H1 (cell line): ENCODE measurements around the gene GALNT2. TPM values are rescaled to one million over a fixed set of nuclear protein-coding genes. Genes with fewer than 3 reads are reported as not detected.
A peak's percentile ranks its signal among the peaks of the same experiment; 100 is the strongest.

Source experiments
- CTCF ChIA-PET: fragments of 300-600 bp; sonication (Branson Sonifier 250); formaldehyde crosslinking; loops from one replicate; lab custom pipeline; 2021; ENCODE audit not compliant: partially characterized antibody; lab: Charles Lee
- POLR2A ChIA-PET: fragments of 300-600 bp; sonication (Branson Sonifier 250); formaldehyde crosslinking; loops from one replicate; lab custom pipeline; 2021; ENCODE audit warnings: inconsistent platforms; ENCODE audit not compliant: partially characterized antibody; lab: Charles Lee
- DNase-seq, 2 experiments: peaks; one replicate each; pipeline versions ENCODE4 v3.0.0 to v3.0.0-alpha.2; 2010 to 2022; ENCODE audit warnings: low spot score in 2 of 2, low read depth in 1 of 2, mixed read lengths in 1 of 2
- FAIRE-seq: peaks from 2 replicates; lab custom pipeline; 2011; peaks lifted over from hg19 to GRCh38; lab: Jason Lieb, UNC
- H2AFZ ChIP-seq: 2 replicates; pipeline ENCODE4 v1.8.1; 2012; ENCODE audit warnings: low read length, inconsistent platforms
- H2AK5ac ChIP-seq: 2 replicates; pipeline ENCODE4 v1.6.1; 2013; ENCODE audit warnings: low read depth, low read length
- H2BK120ac ChIP-seq: replicated peaks from 2 replicates; pipeline ENCODE3; 2013; ENCODE audit warnings: low read depth, low read length, inconsistent platforms
- H2BK12ac ChIP-seq: 2 replicates; pipeline ENCODE4 v1.6.1; 2013; ENCODE audit warnings: low read depth, low read length
- H2BK15ac ChIP-seq: 2 replicates; pipeline ENCODE4 v1.6.1; 2013; ENCODE audit warnings: low read length
- H2BK20ac ChIP-seq: 2 replicates; pipeline ENCODE4 v1.6.1; 2013; ENCODE audit warnings: low read length
- H2BK5ac ChIP-seq: 2 replicates; pipeline ENCODE4 v1.6.1; 2013; ENCODE audit warnings: low read depth, low read length
- H3K14ac ChIP-seq: 2 replicates; pipeline ENCODE4 v1.6.1; 2013; ENCODE audit warnings: inconsistent platforms; ENCODE audit not compliant: insufficient read length
- H3K18ac ChIP-seq: 2 replicates; pipeline ENCODE4 v1.6.1; 2013; ENCODE audit warnings: low read length; ENCODE audit errors: extremely low read depth
- H3K23ac ChIP-seq: 2 replicates; pipeline ENCODE4 v1.6.1; 2013; ENCODE audit warnings: inconsistent platforms; ENCODE audit not compliant: insufficient read length
- H3K23me2 ChIP-seq: 2 replicates; pipeline ENCODE4 v1.6.1; 2013; ENCODE audit warnings: low read depth, low read length
- H3K27ac ChIP-seq: 2 replicates; pipeline ENCODE4 v1.6.1; 2011; ENCODE audit warnings: low read depth, low read length, inconsistent platforms
- H3K27me3 ChIP-seq, 4 experiments: replicated peaks in 1 of 4; 1 replicate in 1 of 4; 2 replicates in 3 of 4; pipeline versions ENCODE4 v1.6.1 to v1.8.1; 2011 to 2013; ENCODE audit warnings: low read length in 3 of 4, mild to moderate bottlenecking in 3 of 4, inconsistent platforms in 2 of 4, mixed read lengths in 2 of 4, moderate library complexity in 1 of 4; ENCODE audit not compliant: control insufficient read depth in 3 of 4, insufficient read depth in 3 of 4; ENCODE audit errors: extremely low read depth in 1 of 4
- H3K36me3 ChIP-seq, 4 experiments: 2 replicates each; pipeline versions ENCODE4 v1.6.1 to v1.8.1; 2011 to 2013; ENCODE audit warnings: mild to moderate bottlenecking in 4 of 4, low read length in 3 of 4, moderate library complexity in 2 of 4, control low read depth in 1 of 4, inconsistent platforms in 1 of 4; ENCODE audit not compliant: insufficient read depth in 4 of 4, control insufficient read depth in 2 of 4
- H3K4ac ChIP-seq: replicated peaks from 2 replicates; pipeline ENCODE3; 2013; ENCODE audit warnings: low read length, low read depth, mixed read lengths, inconsistent platforms; ENCODE audit not compliant: insufficient read length
- H3K4me1 ChIP-seq, 4 experiments: replicated peaks in 1 of 4; 1 replicate in 1 of 4; 2 replicates in 3 of 4; pipeline versions ENCODE4 v1.6.1 to v1.8.1; 2011 to 2013; ENCODE audit warnings: low read length in 3 of 4, inconsistent platforms in 2 of 4, mixed read lengths in 1 of 4; ENCODE audit not compliant: insufficient read depth in 4 of 4, control insufficient read depth in 3 of 4
- H3K4me2 ChIP-seq, 2 experiments: 2 replicates each; pipeline versions ENCODE4 v1.6.1 to v1.8.1; 2011 to 2013; ENCODE audit warnings: low read depth in 2 of 2, low read length in 2 of 2, control low read depth in 1 of 2, inconsistent platforms in 1 of 2, mild to moderate bottlenecking in 1 of 2; ENCODE audit not compliant: insufficient read depth in 1 of 2
- H3K4me3 ChIP-seq, 4 experiments: fragments of 200-600, 300-600 bp in 1 of 4; sonication (generic), shearing (Covaris generic), sonication (Bioruptor Twin) in 1 of 4; 2 replicates each; pipeline versions ENCODE4 v1.5.1 to v1.8.1; 2011 to 2016; ENCODE audit warnings: low read length in 4 of 4, low read depth in 3 of 4, control low read depth in 2 of 4, inconsistent platforms in 2 of 4, mild to moderate bottlenecking in 2 of 4, mixed read lengths in 1 of 4, moderate library complexity in 1 of 4; ENCODE audit not compliant: insufficient read depth in 2 of 4; ENCODE audit errors: extremely low read depth in 1 of 4
- H3K56ac ChIP-seq: replicated peaks from 2 replicates; pipeline ENCODE3; 2013; ENCODE audit warnings: low read depth, mild to moderate bottlenecking, mixed read lengths, low read length, inconsistent platforms; ENCODE audit not compliant: insufficient read length
- H3K79me1 ChIP-seq: 2 replicates; pipeline ENCODE4 v1.6.1; 2013; ENCODE audit warnings: low read depth, low read length, control low read depth
- H3K79me2 ChIP-seq, 2 experiments: 2 replicates each; pipeline versions ENCODE4 v1.6.1 to v1.8.1; 2012 to 2013; ENCODE audit warnings: low read length in 2 of 2, mild to moderate bottlenecking in 2 of 2, inconsistent platforms in 1 of 2; ENCODE audit not compliant: insufficient read depth in 2 of 2, control insufficient read depth in 1 of 2
- H3K9ac ChIP-seq, 4 experiments: replicated peaks in 1 of 4; 1 replicate in 1 of 4; 2 replicates in 3 of 4; pipeline versions ENCODE4 v1.6.1 to v1.8.1; 2011 to 2013; ENCODE audit warnings: low read depth in 3 of 4, low read length in 3 of 4, control low read depth in 2 of 4, mild to moderate bottlenecking in 2 of 4, moderate library complexity in 2 of 4, inconsistent platforms in 1 of 4; ENCODE audit errors: extremely low read depth in 1 of 4
- H3K9me3 ChIP-seq, 2 experiments: 2 replicates each; pipeline versions ENCODE4 v1.6.1 to v1.8.1; 2012 to 2013; ENCODE audit warnings: mild to moderate bottlenecking in 2 of 2, moderate library complexity in 2 of 2, control low read depth in 1 of 2, inconsistent platforms in 1 of 2, low read depth in 1 of 2, low read length in 1 of 2, mixed read lengths in 1 of 2; ENCODE audit not compliant: insufficient read depth in 2 of 2
- H4K20me1 ChIP-seq, 2 experiments: replicated peaks in 1 of 2; 2 replicates each; pipeline versions ENCODE3 to v1.8.1; 2011 to 2013; ENCODE audit warnings: inconsistent platforms in 2 of 2, low read length in 2 of 2, mild to moderate bottlenecking in 1 of 2; ENCODE audit not compliant: insufficient read depth in 2 of 2, control insufficient read depth in 1 of 2
- H4K5ac ChIP-seq: 2 replicates; pipeline ENCODE4 v1.6.1; 2013; ENCODE audit warnings: low read length, low read depth, mixed read lengths, inconsistent platforms; ENCODE audit not compliant: insufficient read length
- H4K8ac ChIP-seq: 2 replicates; pipeline ENCODE4 v1.8.0; 2013; ENCODE audit warnings: mild to moderate bottlenecking, moderate library complexity, low read length, inconsistent platforms; ENCODE audit not compliant: insufficient read depth; ENCODE audit errors: extremely low read depth
- H4K91ac ChIP-seq: replicated peaks from 2 replicates; pipeline ENCODE3; 2013; ENCODE audit warnings: low read length, mixed read lengths, inconsistent platforms; ENCODE audit not compliant: insufficient read length
- ASH2L ChIP-seq: fragments of 200-600, 300-600 bp; sonication (generic); IDR thresholded peaks from one replicate; pipeline ENCODE4 v1.7.1; 2017; ENCODE audit warnings: low read length
- ATF3 ChIP-seq: IDR thresholded peaks from 2 replicates; pipeline ENCODE4 v1.6.1; 2011; ENCODE audit warnings: low read depth, mild to moderate bottlenecking, low read length; ENCODE audit not compliant: insufficient read depth
- CHD2 ChIP-seq: IDR thresholded peaks from 2 replicates; pipeline ENCODE4 v1.6.1; 2012; ENCODE audit warnings: low read length, improper control_type of control experiment
- CREB1 ChIP-seq: IDR thresholded peaks from 2 replicates; pipeline ENCODE4 v1.6.1; 2012; ENCODE audit warnings: inconsistent platforms
- CTBP2 ChIP-seq: IDR thresholded peaks from 2 replicates; pipeline ENCODE4 v1.7.0; 2011; ENCODE audit warnings: borderline replicate concordance, mild to moderate bottlenecking, moderate library complexity, mixed read lengths, low read length; ENCODE audit not compliant: insufficient read depth, insufficient read length
- KDM4A ChIP-seq: IDR thresholded peaks from one replicate; pipeline ENCODE4 v1.7.1; 2012; ENCODE audit warnings: low read depth, mild to moderate bottlenecking, moderate library complexity, low read length, inconsistent platforms; ENCODE audit not compliant: severe bottlenecking
- MAFK ChIP-seq: IDR thresholded peaks from 2 replicates; pipeline ENCODE4 v1.6.1; 2012; ENCODE audit warnings: low read depth, mild to moderate bottlenecking, improper control_type of control experiment, low read length
- PHF8 ChIP-seq: fragments of 200-600 bp; sonication (generic); conservative IDR thresholded peaks from 2 replicates; pipeline ENCODE4 v1.7.1; 2012; ENCODE audit warnings: low read depth, mild to moderate bottlenecking, inconsistent platforms, low read length, moderate library complexity
- RBBP5 ChIP-seq: IDR thresholded peaks from 2 replicates; pipeline ENCODE4 v1.7.1; 2012; ENCODE audit warnings: low read depth, mild to moderate bottlenecking, inconsistent platforms, low read length, moderate library complexity, borderline replicate concordance
- RFX5 ChIP-seq: IDR thresholded peaks from 2 replicates; pipeline ENCODE4 v1.6.1; 2011; ENCODE audit warnings: low read depth, low read length, improper control_type of control experiment, borderline replicate concordance
- SIRT6 ChIP-seq: IDR thresholded peaks from one replicate; pipeline ENCODE4 v1.7.1; 2012; ENCODE audit warnings: low read length, inconsistent platforms
- SIX5 ChIP-seq: IDR thresholded peaks from 2 replicates; pipeline ENCODE4 v1.6.1; 2011; ENCODE audit warnings: mild to moderate bottlenecking, low read depth, low read length
- TAF7 ChIP-seq: optimal IDR thresholded peaks from 2 replicates; pipeline ENCODE3; 2011; ENCODE audit warnings: low read depth, mild to moderate bottlenecking, inconsistent platforms, low read length, moderate library complexity, borderline replicate concordance
- ZNF274 ChIP-seq: IDR thresholded peaks from 2 replicates; pipeline ENCODE4 v1.7.0; 2012; ENCODE audit warnings: low read length, borderline replicate concordance; ENCODE audit errors: extremely low read depth
- WGBS, 2 experiments: shearing (Covaris generic) in 1 of 2; methylation state at CpG; one replicate each; pipeline versions ENCODE4 v1.1.6 to v1.1.7; 2013 to 2015; ENCODE audit warnings: low lambda C conversion rate in 2 of 2, mixed read lengths in 2 of 2, inconsistent platforms in 1 of 2, low coverage in 1 of 2, missing lambda C conversion rate in 1 of 2; ENCODE audit not compliant: insufficient replicate concordance in 2 of 2, insufficient coverage in 1 of 2, insufficient read length in 1 of 2; ENCODE audit errors: extremely low coverage in 1 of 2, missing lambda C conversion rate in 1 of 2; 5-methylcytosine and 5-hydroxymethylcytosine counted together
- polyA plus RNA-seq, 7 experiments: library from polyadenylated mRNA; depleted of rRNA in 3 of 7; stranded (reverse) in 5 of 7; unstranded in 2 of 7; fragments of >200 nt in 5 of 7; fragments of 200-250 nt in 2 of 7; gene quantifications; 1 replicate in 5 of 7; 2 replicates in 1 of 7; 4 replicates in 1 of 7; pipeline versions ENCODE4 v1.2.1 to v1.2.3, GENCODE V29; 2011 to 2013; ENCODE audit warnings: missing spikeins in 2 of 7, mixed read lengths in 2 of 7
- total RNA-seq: library from RNA; stranded (reverse); fragmentation: NEBNext Ultra II Directional; extraction: Animal tissue kit (Norgen Biotek cat#: 25700); gene quantifications from 2 replicates; pipeline ENCODE4 v1.2.1, GENCODE V29; 2021

The GALNT2 gene
- total and polyA plus RNA-seq, 2 of the 8 experiments (the other 6 are each of a cell fraction or from before 2014, with no cell fraction given) = 34.5 to 75.3 TPM

- H3K27me3 ChIP-seq = peaks cover 0 to 7% (median 0%) of the 10 kb centered on the region in 4 experiments; a peak in 2 of 7 replicates
- ChIA-PET POLR2A (interaction anchor here (1.1 to 1.8 kb wide), 2 partner anchors 9 to 10 kb away, joined by 4 to 7 read pairs; no protein-coding TSS in a partner anchor), CTCF (interaction anchor here (0.6 to 1.2 kb wide), 8 partner anchors 9 to 400 kb away, joined by 3 to 5 read pairs (median 3); no protein-coding TSS in a partner anchor)
- no peak overlapping the region; a peak in 1 of 4 replicates for H3K4me2 ChIP-seq
- H3K79me1 ChIP-seq = peaks cover 18% of the 10 kb centered on the region; the same call in 1 of the 2 replicates
- H4K8ac ChIP-seq = no peak overlapping the region
- no peak overlapping the region for H3K14ac ChIP-seq
- no peaks in the 10 kb centered on the region for H3K9me3 ChIP-seq
- FAIRE-seq (no peak), DNase-seq (peak in 1 of 2 experiments; percentile 32)
- no peak overlapping the region for H2AFZ ChIP-seq
- H4K91ac ChIP-seq = no peak overlapping the region
- peaks cover 7 to 10% (median 8%) of the 10 kb centered on the region in 4 experiments; a peak in 5 of 7 replicates for H3K4me1 ChIP-seq
- no peak overlapping the region for H2AK5ac ChIP-seq
- H2BK20ac ChIP-seq = no peak overlapping the region
- no peak overlapping the region for H3K4me3 ChIP-seq
- H2BK12ac ChIP-seq = no peak overlapping the region
- no peak overlapping the region for H3K9ac ChIP-seq
- H4K20me1 ChIP-seq = peaks cover 8 to 23% of the 10 kb centered on the region in 2 experiments
- no peak overlapping the region for H2BK15ac ChIP-seq
- no peak overlapping the region for H4K5ac ChIP-seq
- H3K23ac ChIP-seq = no peak overlapping the region
- H3K56ac ChIP-seq = no peak overlapping the region
- peaks cover 8% of the 10 kb centered on the region; the same call in 1 of the 2 replicates for H3K23me2 ChIP-seq
- H2BK120ac ChIP-seq = no peak overlapping the region
- no peak overlapping the region for H3K4ac ChIP-seq
- H3K79me2 ChIP-seq = peaks cover 16 to 67% of the 10 kb centered on the region in 2 experiments
- H2BK5ac ChIP-seq = no peak overlapping the region
- no peak overlapping the region for H3K27ac ChIP-seq
- WGBS, 2 experiments = 83% methylated on average over 4 of the region's 4 CpGs; no CpG with 5 or more reads in 1 of the 2 experiments
- no peaks in the 10 kb centered on the region for H3K36me3 ChIP-seq
- H3K18ac ChIP-seq = no peak overlapping the region
- TF ChIP-seq CREB1 (no peak), SIX5 (no peak), RFX5 (no peak), SIRT6 (no peak), KDM4A (no peak), RBBP5 (no peak), ZNF274 (no peak), MAFK (no peak), ASH2L (no peak), TAF7 (no peak), ATF3 (no peak), PHF8 (no peak), CHD2 (no peak), CTBP2 (no peak)
Observed at GRCh38 chr1:230069796-230070195, 2.8 kb downstream of the GALNT2 start.
